ENCODE data around the gene SIGLEC7.

Gene SIGLEC7

DNA sequence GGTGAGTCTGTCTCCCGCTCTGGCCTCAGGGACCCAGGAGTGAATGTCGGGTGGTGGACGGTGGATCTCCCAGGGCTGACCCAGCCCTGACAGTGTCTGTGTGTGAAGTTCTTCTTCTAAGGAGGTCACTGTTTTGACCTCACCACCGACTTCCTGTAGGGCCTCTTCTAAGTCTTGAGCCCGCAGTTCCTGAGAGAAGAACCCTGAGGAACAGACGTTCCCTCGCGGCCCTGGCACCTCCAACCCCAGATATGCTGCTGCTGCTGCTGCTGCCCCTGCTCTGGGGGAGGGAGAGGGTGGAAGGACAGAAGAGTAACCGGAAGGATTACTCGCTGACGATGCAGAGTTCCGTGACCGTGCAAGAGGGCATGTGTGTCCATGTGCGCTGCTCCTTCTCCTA, at the start of gene SIGLEC7:
SIGLEC7 (plus strand) TSS at position 183 of the 400 bp plus-strand sequence; CDS start at position 252, 69 bp downstream.
- no peak for DNase-seq

DNA sequence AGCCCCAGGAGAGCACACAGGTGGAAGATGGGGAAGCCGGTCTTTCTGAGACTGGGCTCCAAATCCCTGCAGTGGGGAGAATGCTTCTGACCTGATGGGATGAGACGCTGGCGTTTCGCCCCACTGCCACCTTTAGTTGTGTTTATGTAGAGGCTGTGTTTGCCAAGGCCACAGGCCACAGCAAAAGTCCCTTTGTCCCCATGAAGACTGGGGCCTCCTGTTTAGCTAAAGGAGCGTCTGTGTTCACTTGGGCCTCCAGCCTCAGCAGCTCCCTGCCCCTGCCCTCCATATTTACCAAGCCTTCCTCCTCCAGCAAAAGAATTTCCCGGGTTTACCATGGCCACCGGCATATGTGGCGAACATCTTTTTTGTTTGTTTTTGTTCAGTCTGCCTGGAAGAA, 49.0 kb upstream of the SIGLEC7 start:
- no peak for DNase-seq

DNA sequence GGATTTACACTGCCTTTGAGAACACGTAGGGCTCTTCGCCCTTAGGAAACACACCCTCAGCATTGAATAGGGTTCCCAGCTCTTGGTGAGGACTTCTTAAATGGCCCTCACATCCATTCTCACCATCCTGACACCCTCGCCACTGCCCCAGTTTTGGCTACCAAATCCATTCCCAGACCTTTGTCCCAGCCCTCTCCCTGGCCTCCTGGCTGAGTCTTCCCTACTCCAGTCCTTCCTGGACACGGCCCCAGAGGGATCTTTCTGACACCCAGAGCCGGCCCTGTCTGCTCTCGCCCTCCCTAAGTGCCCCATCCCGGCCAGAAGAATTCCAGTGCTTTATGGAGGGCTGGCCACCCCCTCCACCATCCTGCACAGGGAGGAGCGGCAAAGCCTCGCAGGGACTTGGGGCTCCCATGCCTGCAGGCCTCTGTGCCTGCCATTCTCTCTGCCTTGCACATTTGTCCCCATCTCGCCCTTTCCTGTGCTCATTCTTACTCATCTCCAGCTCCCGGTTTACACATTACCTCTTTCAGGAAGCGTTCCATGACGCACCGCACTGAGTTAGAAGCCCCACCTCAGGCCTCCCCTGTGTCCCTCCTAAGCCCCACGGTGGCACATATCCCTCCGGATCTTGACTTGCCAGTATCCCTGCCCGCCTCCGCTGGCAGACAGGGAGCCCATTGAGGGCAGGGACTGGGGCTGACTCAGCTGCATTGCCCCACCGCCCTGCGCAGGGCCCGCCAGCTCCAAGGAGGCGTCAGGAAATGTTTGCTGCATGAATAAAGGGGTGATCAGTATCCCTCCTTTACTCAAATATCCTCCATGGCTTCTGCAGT, 48.4 kb upstream of the SIGLEC7 start:
- DNase-seq, result no peak

DNA sequence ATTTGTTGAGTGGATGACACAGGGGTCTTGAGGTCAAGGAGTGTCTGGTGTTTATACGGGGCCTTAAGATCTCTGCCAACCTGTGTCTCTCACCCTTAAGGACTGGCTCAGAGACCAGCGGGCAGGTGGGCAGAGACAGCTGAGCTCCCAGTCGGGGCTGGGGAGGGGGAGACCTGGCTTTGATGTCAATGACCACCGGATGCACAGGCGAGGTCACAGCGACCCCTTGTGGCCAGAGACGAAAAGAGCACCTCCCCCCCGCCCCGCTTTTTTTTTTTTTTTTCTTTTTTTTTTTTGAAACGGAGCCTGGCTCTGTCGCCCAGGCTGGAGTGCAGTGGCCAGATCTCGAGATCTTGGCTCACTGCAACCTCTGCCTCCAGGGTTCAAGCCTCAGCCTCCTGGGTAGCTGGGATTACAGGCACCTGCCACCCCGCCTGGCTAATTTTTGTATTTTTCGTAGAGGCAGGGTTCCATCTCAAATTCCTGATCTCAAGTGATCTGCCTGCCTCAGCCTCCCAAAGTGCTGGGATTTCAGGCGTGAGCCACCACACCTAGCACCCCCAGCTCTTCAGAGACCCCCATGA, 47.3 kb upstream of the SIGLEC7 start:
- DNase-seq, result no peak

DNA sequence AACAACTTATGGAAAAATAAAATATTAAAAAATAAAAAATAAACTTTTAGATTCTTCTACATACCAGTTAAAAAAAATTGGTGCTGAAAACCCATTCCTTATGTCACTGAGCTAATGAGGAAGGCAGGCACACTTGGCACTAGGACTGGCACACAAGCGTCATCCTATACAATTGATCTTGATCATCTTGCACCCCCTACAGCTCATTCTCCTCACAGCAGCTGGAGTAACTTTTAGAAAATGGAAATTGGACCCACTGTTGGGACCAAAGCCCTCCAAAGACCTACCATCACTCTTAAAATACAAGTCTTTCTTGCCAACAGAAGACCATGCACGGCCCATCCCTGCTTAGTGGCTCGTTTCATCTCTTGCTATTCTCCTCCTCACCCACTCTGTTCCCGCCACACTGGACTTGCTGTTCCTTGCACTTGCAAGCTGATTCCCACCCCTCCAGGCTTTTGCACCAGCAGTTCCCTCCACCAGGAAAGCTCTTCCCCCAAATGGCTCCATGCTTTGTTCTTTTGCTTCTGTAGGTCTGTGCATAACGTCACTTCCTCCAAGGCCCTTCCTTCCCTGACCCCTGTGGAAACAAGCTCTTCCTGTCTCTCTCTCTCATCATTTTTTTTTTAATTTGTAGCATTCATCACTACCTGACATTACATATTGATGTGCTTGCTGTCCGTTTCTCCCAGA, 45.5 kb upstream of the SIGLEC7 start:
- no peak for DNase-seq

- peak; percentile 3 for DNase-seq
Measured at GRCh38 chr19:51097166-51097738, 44.8 kb upstream of the SIGLEC7 start.

GRCh38 chr19:51097796-51098195, 44.3 kb upstream of the SIGLEC7 start:
- DNase-seq, result no peak

GRCh38 chr19:51098365-51099046, 43.6 kb upstream of the SIGLEC7 start:
- DNase-seq, result no peak

- no peak for DNase-seq
Measured at GRCh38 chr19:51099047-51099382, 43.1 kb upstream of the SIGLEC7 start.

GRCh38 chr19:51100601-51101000, 41.5 kb upstream of the SIGLEC7 start:
- no peak for DNase-seq

GRCh38 chr19:51101171-51101865, 40.8 kb upstream of the SIGLEC7 start:
- DNase-seq, result no peak

DNA sequence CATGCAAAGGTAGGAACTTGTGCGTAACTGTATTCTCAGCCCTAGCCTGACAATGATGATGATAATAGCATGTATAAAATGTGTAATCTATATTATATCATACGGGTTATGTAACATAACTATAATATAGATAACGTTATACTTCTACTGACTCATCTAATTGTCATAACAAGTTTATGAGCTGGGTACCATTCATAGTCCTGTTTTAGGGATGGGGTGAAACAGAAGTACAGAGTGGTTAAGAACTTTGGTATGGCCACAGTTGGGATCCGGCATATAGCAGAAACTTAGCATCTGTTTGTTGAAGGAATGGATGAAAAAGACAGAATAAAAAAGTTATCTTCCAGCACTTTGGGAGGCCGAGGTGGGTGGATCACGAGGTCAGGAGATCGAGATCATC, 39.1 kb upstream of the SIGLEC7 start:
- no peak for DNase-seq

- DNase-seq, result no peak
Measured at GRCh38 chr19:51103926-51104341, 38.2 kb upstream of the SIGLEC7 start.

- no peak for DNase-seq
Measured at GRCh38 chr19:51107406-51108065, 34.6 kb upstream of the SIGLEC7 start.

DNA sequence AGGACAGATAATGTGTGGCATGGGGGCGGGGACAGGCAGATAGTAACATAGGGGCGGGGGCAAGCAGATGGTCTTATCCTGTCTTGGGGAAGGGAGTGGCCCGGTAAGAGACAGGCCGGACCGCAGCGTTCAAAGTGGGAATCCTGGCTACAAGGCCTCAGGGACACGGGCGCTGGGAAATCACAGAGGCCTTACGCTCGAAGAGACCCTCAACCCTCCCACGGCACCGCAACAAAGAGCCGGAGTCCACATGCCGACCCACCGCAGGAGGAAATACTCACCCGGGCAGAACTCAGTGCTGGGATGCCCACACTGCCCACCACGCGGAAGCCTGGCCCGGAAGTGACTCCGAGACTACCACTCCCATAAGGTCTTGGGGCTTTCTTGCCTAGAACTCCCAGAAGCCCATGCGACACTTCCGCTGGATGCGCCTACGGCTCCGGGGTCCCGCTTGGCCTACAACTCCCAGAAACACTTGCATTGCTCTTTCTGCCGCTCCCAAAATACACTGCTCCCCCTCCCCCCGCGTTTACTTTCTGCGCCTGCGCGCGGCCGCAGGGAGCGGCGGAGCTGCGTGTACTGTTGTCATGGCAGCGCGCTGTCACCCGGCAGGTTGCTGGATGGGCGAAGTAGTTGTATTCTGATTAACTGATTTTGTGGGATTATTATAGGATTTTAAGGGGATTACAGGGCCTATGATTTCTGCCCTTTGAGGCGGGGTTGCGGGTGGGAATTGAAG, 33.9 kb upstream of the SIGLEC7 start, which contains the start of gene CTU1:
CTU1 (minus strand) TSS at position 344 of the 739 bp plus-strand sequence. CDS start 3,840 bp downstream, outside the sequence.
- peak; percentile 97 for DNase-seq

DNA sequence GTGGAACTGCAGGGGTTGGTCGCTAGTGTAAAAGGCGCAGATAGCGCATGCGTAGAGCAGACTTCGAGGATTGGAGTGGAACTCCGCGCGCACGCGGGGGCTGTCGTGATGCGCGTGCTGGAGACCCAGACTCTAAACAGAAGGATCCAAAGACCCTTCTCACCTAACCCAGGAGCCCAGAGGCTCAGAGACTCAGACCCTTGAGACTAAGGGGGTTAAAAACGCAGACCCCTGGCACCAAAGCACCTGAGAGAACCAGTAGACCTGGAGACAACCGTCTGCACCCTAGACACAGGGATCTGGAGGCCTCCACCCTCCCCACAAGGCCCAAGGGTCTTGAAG, 33.3 kb upstream of the SIGLEC7 start:
- DNase-seq, result no peak

DNA sequence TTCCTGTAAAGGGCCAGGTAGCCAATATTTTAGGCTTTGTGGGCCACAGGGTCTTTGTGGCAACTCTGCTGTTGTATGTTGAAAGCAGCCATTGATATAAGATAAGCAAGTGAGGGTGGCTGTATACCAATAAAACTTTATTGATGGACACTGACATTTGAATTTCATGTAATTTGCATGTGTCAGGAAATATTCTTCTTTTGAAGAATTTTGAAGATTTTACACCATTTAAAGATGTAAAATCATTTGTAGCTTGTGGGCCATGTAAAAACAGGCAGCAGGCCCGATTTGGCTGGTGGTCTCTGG, 31.5 kb upstream of the SIGLEC7 start:
- DNase-seq, result no peak

DNA sequence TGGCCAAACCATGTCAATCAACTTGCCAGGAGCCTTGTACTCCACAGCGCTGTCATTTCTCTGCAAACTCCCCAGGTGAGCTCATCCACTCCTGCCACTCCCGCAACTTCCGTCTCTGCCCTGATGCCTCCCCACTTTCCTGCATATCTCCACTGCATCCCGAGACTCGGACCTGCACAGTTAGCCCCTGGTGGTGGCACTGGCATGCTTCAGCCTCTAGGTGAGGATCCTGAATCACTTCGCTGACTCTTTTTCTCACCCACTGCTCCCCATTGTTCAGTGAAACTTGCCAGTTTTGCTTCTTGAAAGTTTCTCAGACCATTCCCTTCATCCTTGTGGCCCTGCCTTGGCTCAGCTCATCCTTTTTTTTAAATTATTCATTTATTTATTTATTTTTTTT, 30.5 kb upstream of the SIGLEC7 start:
- DNase-seq, result no peak

DNA sequence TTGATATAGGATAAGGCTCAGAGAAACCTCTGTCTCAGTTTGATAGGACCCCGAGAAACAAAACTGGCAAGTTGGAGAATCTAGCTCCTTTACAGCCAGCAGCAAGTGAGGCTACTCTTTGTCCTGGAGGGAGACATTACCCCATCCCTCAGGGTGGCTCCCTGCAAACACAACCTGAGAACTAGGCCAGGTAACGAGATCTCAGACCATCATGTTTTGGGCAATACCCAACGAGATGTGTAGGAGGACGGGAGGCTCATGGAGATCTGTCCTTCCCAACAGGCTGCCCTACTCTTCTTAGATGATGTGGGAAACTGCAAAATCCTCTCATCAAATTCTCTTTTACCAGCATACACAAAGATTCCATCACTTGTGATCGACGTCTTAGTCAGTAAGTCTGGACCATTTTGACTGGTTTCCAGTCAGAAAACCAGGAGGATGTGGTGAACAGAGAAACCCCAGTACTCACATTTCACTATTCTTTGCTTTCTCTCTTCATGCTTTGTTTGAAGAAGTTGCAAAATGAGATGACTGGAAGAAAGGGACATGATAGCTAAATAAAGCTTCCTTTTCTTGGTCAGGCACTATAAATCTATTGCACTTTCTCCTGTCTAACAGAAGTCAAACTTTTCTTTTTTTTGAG, 27.9 kb upstream of the SIGLEC7 start:
- no peak for DNase-seq

- DNase-seq, result no peak
Measured at GRCh38 chr19:51116736-51117286, 25.3 kb upstream of the SIGLEC7 start.

DNA sequence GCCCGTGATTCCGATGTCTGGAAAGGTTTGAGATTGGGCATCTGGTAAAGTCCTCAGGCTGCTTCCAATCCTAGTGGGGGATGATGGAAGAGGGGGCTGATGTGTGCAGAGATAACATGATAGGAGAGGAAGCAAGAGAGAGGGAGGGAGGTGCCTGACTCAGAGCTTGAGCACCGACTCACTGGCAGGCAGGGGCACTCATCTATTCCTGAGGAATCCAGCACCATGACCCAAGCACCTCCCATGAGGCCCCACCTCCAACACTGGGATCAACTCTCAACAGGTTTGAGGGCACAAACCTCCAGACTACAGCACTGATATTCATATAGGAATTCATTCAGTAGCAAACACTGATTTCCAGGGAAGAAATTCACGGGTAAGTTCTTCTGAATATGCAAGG, 23.0 kb upstream of the SIGLEC7 start:
- DNase-seq, result no peak
